Transverse colon (tissue), 3 donors: Measurements from ENCODE around the gene OXLD1.

ENCODE experiments used
- CTCF ChIP-seq, 5 experiments: fragments of 200-600 bp in 3 of 5; fragments of 450-650 bp in 2 of 5; sonication (generic) in 3 of 5; IDR thresholded peaks; 1 replicate in 2 of 5; 2 replicates in 3 of 5; pipeline ENCODE4 v1.5.1; 2016 to 2017; ENCODE audit warnings: antibody characterized with exemption in 5 of 5, inconsistent platforms in 3 of 5, mild to moderate bottlenecking in 2 of 5, moderate library complexity in 1 of 5
- EP300 ChIP-seq: sonication (generic); formaldehyde crosslinking; IDR thresholded peaks from one replicate; pipeline ENCODE4 v1.6.1; 2017; ENCODE audit warnings: antibody characterized with exemption, low read depth
- POLR2A ChIP-seq: fragments of 450-650 bp; IDR thresholded peaks from one replicate; pipeline ENCODE4 v1.6.1; 2016; ENCODE audit warnings: antibody characterized with exemption, mild to moderate bottlenecking, moderate library complexity

GRCh38 chr17:81688616-81689015 lies 22.2 kb upstream of the OXLD1 start:
- TF ChIP-seq CTCF (IDR thresholded peaks at IDR 0.05), result no peak
- TF ChIP-seq EP300, result no peak
- no peak for TF ChIP-seq POLR2A
